ENCODE results near the gene BMS1. TPM values are rescaled to one million over a fixed set of nuclear protein-coding genes. Genes with fewer than 3 reads are reported as not detected.

Gene BMS1
- total and polyA plus RNA-seq, 2 of the 8 experiments (the other 6 are each of a cell fraction or from before 2014, with no cell fraction given) = 3.7 to 34.6 TPM

DNA sequence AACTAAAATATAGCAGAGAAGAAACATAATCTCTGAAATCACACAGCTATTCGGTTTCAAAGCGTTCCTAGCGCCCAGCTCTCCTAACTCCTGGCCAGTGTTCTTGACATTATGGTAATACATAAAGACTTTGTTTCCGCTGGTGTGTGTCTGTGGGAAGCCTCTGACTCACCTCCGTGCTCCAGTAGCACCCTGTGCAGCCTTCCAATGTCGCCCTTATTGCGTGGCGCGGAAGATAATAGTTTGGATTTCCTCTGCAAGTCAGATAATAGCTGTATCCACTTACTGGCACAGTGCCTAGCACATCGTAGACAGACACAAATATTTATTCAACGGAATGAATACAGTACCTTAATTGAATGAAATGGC, 570 bp downstream of the BMS1 start (continued):
- TF ChIP-seq, protein P1, sequence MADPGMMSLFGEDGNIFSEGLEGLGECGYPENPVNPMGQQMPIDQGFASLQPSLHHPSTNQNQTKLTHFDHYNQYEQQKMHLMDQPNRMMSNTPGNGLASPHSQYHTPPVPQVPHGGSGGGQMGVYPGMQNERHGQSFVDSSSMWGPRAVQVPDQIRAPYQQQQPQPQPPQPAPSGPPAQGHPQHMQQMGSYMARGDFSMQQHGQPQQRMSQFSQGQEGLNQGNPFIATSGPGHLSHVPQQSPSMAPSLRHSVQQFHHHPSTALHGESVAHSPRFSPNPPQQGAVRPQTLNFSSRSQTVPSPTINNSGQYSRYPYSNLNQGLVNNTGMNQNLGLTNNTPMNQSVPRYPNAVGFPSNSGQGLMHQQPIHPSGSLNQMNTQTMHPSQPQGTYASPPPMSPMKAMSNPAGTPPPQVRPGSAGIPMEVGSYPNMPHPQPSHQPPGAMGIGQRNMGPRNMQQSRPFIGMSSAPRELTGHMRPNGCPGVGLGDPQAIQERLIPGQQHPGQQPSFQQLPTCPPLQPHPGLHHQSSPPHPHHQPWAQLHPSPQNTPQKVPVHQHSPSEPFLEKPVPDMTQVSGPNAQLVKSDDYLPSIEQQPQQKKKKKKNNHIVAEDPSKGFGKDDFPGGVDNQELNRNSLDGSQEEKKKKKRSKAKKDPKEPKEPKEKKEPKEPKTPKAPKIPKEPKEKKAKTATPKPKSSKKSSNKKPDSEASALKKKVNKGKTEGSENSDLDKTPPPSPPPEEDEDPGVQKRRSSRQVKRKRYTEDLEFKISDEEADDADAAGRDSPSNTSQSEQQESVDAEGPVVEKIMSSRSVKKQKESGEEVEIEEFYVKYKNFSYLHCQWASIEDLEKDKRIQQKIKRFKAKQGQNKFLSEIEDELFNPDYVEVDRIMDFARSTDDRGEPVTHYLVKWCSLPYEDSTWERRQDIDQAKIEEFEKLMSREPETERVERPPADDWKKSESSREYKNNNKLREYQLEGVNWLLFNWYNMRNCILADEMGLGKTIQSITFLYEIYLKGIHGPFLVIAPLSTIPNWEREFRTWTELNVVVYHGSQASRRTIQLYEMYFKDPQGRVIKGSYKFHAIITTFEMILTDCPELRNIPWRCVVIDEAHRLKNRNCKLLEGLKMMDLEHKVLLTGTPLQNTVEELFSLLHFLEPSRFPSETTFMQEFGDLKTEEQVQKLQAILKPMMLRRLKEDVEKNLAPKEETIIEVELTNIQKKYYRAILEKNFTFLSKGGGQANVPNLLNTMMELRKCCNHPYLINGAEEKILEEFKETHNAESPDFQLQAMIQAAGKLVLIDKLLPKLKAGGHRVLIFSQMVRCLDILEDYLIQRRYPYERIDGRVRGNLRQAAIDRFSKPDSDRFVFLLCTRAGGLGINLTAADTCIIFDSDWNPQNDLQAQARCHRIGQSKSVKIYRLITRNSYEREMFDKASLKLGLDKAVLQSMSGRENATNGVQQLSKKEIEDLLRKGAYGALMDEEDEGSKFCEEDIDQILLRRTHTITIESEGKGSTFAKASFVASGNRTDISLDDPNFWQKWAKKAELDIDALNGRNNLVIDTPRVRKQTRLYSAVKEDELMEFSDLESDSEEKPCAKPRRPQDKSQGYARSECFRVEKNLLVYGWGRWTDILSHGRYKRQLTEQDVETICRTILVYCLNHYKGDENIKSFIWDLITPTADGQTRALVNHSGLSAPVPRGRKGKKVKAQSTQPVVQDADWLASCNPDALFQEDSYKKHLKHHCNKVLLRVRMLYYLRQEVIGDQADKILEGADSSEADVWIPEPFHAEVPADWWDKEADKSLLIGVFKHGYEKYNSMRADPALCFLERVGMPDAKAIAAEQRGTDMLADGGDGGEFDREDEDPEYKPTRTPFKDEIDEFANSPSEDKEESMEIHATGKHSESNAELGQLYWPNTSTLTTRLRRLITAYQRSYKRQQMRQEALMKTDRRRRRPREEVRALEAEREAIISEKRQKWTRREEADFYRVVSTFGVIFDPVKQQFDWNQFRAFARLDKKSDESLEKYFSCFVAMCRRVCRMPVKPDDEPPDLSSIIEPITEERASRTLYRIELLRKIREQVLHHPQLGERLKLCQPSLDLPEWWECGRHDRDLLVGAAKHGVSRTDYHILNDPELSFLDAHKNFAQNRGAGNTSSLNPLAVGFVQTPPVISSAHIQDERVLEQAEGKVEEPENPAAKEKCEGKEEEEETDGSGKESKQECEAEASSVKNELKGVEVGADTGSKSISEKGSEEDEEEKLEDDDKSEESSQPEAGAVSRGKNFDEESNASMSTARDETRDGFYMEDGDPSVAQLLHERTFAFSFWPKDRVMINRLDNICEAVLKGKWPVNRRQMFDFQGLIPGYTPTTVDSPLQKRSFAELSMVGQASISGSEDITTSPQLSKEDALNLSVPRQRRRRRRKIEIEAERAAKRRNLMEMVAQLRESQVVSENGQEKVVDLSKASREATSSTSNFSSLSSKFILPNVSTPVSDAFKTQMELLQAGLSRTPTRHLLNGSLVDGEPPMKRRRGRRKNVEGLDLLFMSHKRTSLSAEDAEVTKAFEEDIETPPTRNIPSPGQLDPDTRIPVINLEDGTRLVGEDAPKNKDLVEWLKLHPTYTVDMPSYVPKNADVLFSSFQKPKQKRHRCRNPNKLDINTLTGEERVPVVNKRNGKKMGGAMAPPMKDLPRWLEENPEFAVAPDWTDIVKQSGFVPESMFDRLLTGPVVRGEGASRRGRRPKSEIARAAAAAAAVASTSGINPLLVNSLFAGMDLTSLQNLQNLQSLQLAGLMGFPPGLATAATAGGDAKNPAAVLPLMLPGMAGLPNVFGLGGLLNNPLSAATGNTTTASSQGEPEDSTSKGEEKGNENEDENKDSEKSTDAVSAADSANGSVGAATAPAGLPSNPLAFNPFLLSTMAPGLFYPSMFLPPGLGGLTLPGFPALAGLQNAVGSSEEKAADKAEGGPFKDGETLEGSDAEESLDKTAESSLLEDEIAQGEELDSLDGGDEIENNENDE (IDR thresholded peaks at IDR 0.05; ENCODE audit: insufficient replicate concordance, low read length) = no peak
- no peak for TF ChIP-seq BACH1 (IDR thresholded peaks at IDR 0.05; ENCODE audit: low read length)
- no peak; the same call in 1 of the 2 replicates for TF ChIP-seq KDM5A (IDR thresholded peaks at IDR 0.05; ENCODE audit: low read length)
- TF ChIP-seq EZH2 (IDR thresholded peaks at IDR 0.05; ENCODE audit: low read depth, low read length, severe bottlenecking) = no peak
- no peak for TF ChIP-seq JUND (IDR thresholded peaks at IDR 0.05; ENCODE audit: low read length)
- TF ChIP-seq SAP30 (IDR thresholded peaks at IDR 0.05; ENCODE audit: insufficient read depth, insufficient replicate concordance, low read length) = no peak
- no peak for TF ChIP-seq GTF2F1 (IDR thresholded peaks at IDR 0.05; ENCODE audit: borderline replicate concordance, low read depth, low read length)
